ENCODE measurements around the gene MAP2.

GRCh38 chr2:209666296-209666695 is 242.4 kb downstream of the MAP2 start:
- TF ChIP-seq POLR2A (IDR thresholded peaks at IDR 0.05) = no peak
- no peak for TF ChIP-seq CTCF (IDR thresholded peaks at IDR 0.05)
- no peak for TF ChIP-seq POLR2AphosphoS5 (IDR thresholded peaks at IDR 0.05)
